Stimulated activated CD8-positive, alpha-beta memory T cell treated with anti-CD3 and anti-CD28 coated beads, Interleukin-4, amount 100 ng/mL, for 4 hours (primary cell): ENCODE results near the gene EMILIN3.

Experiments
- DNase-seq, 2 donors: peaks; one replicate each; pipeline ENCODE4 v3.0.0-alpha.2; 2020; ENCODE audit warnings: low read depth in 2 of 2, low spot score in 1 of 2

Gene EMILIN3

DNA sequence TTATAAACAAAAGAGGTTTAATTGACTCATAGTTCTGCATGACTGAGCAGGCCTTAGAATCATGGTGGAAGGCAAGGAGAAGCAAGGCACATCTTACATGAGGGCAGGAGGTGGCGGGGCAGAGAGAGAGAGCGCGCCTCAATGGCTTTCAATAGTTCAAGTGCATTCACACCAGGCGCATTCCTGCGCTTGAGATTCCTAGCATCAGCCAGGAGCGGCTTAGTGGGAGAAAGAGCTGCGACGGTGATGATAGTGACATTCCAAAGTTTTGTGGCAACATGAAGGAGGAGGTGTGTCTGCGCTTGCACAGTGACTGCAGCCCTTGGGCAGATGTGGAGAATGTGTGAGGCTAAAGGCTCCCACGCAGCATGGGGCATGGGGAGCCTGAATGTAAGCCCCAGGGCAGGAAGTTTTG lies 25.0 kb upstream of the EMILIN3 start:
- DNase-seq, result no peak

DNA sequence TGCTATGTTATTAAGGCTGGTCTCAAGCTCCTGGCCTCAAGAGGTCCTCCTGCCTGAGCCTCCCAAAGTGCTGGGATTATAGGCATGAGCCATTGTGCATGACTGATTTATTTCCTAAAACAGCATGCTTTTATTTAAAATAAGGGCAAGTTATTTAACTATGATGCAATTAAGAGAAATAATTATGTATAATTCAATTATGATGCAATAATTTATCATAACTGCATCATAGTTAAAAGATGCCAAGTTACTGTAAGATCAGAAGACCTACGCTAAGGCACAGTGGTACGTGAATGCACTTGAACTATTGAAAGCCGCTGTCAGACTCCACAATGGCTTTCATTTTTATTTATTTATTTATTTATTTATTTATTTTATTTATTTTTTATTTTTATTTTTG lies 24.3 kb upstream of the EMILIN3 start:
- no peak for DNase-seq

DNA sequence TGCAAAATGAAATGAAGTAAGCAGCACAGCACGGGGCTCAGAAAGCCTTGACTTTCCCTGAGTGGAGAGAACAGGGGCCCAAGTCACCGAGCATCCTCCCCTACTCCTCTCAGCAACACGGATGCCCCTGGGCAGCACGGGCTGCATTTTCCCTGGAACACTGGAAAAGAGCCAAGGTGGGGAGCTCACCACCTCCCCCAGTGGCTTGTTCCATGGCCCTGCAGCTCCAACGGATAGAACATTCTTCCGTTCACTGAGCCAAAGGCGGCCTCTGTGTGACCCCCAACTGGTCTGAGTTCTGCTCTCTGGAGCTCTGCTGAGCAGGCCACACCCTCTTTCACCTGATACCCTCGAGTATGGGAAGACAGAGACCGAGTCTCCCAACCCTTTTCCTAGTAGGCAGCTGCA lies 20.8 kb upstream of the EMILIN3 start:
- DNase-seq, result no peak

DNA sequence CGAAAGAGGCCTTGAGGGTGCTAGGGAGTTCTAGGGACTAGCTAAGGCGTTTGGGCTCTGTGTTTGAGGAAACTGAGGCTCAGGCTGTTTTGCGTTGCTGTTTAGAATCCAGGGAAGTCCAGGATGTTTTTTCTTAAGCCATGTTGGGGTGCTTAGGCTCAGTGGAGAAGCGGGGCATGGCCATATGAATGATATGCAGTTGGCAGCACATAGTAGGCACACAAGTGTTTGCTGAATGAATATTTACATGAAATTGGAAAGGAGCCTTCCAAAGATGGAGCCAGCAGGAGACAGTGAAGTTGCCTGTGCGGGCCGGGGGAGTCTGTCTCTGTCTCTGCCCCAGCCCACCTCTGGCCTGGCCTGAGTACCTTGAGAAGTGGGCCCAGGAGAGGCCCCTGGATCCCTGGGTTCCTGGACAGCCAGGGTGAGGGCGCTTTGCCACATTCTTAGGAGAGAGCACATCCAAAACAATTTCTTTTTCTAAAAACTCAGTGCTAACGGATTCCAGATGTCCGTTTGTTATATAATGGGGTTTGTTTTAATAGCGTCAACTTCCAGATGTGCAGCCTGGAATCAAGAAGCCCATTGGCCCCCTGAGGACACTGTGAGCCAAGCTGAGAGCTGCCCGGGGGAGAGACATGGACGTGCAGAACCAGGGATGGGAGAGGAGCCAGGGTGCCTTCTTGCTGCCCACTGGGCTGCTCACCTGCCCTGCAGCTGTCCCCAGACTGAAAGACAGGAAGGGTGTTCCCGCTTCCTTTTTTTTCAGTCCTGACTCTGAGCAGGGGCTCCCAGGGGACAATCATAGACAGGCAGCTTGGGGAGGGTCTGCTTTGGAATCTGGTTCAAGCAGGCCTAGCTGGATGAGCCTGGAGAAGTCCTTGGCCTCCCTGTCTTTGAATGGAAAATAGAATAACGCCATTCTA lies 20.1 kb upstream of the EMILIN3 start:
- no peak for DNase-seq

DNA sequence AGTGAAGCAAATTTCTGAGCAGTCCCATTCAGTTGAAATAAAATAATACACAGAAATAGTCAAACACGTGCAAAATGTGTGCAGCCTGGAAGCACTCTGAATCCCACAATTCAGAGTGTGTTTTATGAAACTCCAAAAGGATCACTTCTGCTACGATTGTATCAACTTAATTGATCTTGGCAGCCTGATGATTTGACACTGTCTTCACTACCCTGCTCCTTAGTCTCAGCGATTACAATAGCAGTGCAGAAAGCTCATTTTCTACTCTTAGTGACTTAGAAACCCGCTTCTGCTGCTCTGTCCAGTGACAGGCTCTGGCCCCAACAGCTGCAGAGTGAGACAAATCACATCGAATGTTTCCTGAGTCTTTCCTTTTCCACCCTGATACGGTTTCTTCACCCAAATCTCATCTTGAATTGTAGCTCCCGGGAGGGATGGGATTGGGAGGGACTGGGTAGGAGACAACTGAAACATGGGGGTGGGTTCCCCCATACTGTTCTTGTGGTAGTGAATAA lies 16.2 kb upstream of the EMILIN3 start:
- no peak for DNase-seq

DNA sequence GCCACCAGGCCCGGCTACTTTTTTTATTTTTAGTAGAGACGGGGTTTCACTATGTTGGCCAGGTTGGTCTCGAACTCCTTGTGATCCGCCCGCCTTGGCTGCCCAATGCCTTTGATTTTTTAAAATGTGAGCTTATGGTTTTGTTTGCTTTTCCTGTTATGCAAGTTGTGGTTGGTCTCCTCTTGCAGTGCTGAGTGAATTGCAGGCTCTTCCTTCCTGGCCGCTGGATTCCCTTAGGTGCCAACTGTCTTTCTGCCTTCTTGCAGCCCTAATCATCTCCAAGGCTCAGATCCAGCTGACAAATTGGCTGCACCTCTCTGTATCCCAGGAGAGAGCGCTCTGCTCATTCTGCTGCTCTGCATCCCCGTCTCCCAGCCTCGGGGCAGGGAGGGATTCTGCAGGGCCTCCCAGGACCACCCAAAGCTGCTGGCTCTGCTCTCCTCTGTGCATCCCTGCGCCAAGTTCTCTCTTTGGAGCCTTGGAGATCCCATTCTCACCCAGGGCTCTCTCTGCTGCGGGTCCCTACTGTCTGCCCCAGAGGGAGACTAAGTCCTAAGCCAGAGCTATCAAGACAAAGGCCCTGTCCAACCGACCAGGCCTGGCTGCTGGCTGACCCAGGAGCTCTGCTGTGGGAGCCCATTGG lies 14.1 kb upstream of the EMILIN3 start:
- no peak for DNase-seq

DNA sequence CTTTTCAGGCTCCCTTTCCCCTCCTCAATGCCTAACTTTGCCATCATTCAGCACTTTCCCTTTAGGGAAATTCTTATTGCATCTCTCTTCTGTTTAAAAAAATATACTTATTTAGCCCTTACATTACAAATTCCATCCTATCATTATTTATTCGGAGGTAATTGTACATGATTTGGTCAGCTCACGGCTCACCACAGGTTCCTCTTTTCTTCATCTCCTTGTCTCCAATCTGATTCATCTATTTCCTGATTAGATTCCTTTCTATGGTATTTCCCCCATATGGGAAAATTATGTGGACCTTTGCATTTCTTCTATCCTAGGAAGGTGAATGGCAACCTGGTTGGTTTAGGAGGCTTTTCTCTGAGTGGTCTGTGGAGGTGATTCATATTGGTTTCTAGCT lies 12.9 kb upstream of the EMILIN3 start:
- DNase-seq, result no peak

DNA sequence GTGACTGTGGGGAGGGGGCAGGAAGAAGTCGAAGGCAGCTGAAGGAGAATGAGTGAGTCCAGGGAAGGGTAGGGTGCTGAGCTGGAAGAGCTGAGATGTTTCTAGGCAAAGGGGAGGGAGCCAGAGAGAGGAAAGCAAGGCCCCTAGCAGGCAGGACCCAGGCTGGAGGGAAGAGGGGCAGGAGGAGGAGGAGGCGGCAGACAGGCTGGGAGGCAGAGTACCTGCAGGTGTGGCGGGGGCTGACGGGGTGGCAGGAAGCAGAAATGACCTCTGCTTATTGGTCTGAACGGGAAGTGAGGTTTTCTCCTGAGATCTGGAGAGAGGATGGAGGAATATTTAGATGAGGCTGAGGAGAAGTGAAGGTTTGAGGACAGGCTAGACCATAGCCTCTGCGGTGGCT lies 10.7 kb upstream of the EMILIN3 start:
- DNase-seq, result no peak

DNA sequence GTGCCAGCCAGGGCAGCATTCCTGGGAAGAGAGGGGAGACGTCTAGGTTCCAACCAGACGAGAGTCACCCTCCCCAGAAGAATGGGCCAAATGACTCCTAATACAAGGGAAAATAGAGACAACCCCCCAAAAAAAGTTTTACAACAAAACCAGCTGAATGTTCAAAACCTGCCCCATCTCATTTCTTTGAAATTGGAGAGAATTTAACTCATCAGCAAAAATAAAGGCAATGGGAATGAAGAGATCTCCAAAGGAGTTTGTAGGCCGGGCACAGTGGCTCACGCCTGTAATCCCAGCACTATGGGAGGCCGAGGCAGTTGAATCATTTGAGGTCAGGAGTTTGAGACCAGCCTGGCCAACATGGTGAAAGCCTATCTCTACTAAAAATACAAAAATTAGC lies 9.7 kb upstream of the EMILIN3 start:
- no peak for DNase-seq

DNA sequence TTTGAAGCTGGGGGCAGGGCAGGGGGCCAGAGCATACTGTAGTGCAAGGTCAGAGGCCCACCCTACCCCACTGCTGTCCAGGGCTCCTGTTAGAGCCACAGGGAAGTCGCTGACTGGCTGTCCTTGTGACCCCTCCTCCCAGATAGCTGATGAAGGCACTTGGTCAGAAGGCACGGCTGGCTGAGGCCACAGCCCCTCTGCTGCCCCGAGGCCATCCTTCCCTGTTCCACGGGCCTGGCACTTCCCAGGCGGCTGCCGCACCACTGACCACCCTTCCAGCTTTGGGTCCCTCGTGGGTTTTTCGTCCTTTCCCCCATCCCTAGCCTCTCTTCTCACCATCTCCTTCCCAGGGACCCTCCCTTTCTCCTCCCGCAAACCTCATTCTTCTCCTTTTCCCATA lies 9.2 kb upstream of the EMILIN3 start:
- no peak for DNase-seq

DNA sequence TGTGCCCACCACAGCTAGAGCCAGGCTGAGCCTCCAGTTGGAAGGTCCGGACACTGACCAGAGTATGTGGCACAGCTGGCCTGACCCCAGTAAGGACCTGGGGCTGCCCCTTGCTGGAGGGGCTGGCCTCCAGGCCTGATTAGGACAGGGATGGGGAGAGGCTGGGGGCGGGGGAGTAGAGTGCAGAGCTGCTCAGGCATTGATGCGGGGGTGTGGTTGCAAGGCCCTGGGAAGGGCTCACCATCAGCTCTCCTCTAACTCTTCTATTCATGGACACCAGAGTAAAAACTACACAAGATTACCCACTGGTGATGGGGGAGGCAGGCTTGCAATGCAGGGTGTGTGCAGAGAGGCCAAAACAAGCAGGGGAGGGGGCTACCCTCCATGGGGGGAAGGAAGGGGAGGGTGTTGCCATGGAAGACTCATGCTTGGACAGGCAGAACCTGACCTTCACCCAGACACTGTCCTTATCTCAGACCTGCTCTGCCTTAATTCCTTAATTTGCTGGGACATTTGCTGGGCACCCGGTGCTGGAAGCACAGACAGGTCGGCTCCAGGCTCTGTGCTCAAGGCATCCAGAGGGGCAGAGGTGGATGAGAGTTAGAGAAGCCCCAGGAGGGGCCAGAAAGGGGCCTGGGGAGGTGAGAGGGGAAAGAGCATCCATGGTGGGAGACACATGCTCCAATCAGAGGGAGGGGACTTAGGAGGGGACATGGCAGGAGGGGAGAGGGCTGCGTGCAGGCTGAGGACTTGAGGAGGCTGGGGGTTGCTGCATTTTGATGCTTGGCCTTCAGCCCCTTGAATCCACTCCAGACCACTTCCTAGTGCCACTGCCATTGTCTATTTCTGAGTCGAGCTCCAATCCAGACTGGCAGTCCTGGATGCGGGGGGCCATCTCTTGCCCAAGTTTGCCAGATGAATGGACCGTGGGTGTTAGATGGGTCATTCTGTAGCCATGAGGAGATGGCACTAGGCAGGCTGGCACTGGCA lies 7.6 kb upstream of the EMILIN3 start:
- no peak for DNase-seq

DNA sequence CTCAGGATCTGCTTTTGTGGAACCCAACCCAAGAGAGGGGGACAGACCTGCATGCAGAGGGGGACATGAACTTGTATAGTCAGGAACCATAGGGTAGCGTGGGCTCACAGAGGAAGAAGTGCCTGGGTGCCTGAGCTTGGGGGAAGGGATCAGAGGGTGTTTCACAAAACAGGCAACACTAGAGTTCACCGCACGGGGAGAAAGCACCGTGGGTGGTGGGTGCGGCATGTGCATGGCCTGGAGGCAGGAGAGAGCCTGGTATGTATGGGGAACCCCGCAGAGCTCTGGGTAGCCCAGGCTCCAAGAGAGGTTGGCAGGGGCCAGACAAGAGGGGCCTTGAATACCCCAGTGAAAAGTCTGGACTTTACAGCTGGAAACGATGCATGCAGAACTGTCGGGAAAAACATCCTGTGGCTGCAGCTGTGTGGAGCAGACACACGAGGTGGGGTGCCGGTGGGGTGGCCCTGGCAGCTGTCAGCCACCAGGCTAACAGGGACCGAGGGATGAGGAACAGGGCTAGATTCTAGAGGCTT lies 6.7 kb upstream of the EMILIN3 start:
- no peak for DNase-seq

DNA sequence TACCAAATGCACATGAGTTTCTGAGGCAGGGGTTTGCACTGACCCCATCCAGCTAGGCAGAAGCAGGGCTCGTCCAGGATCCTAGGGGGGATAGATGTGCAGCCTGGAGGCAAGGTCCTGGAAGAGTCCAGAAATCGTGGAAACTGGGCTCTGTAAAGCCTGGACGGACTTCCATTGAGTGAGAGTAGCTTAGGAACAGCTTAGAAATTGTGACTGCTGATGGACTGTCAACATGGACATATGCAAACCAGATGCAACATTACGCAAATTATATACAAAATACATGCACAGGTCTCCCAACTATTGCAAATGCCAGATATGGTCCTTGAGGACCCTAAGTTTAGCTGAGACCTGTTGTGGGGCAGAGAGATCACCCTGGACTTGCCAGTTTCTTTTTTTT lies 4.8 kb upstream of the EMILIN3 start:
- no peak for DNase-seq

DNA sequence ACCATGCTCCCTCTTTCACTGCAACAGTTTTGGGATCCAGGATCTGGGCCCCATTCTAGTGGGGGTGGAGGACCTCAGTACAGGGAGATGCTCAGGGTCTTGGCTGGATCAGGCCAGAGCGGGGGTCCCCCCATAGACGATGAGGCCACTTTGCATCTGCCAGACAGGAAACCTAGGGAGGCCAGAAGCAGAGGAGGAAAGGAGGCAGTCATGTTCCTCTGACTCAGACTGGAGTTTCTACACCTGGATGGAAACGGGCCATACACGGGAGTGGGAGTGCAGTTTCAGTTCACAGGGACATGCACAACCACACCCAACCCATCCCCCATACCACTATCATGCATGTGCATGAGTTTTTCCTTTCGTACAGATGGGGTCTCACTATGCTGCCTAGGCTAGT lies 3.6 kb upstream of the EMILIN3 start:
- DNase-seq, result no peak

DNA sequence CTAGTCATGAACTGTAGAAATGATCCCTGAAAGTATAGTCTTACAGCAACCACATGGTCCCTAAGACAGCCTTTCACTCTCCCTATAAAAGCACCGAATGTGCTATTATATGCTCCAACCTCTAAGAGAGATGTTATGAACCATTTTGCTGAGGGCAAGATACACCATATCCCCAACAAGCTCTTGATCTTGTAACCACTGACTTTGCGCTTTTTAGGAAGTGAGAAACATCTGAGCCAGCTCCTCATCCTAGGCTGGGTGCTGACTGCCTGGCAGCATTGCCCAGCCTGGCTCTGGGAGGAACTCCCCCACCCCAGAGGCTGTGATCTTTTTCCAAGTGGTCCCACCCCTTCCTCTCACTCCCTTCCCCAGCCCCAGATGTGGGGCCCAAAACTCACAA lies 3.1 kb upstream of the EMILIN3 start:
- DNase-seq, result no peak

DNA sequence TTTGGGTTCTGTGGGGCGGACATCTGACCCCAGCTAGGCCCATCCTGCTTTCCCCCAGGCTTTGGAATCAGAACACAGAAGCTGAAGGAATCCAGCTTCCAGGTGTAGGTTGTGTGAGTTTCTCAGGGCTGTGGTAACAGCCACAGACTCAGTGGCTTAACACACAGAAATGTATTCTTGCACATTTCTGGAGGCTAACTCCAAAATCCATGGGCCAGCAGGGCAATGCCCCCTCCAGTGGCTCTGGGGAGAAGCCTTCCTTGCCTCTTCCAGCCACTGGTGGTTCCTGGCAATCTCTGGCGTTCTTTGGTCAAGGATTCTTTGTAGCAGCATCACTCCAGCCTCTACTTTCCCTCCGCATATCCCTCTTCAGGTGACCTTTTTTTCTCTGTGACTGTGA lies 1.3 kb upstream of the EMILIN3 start:
- no peak for DNase-seq

DNA sequence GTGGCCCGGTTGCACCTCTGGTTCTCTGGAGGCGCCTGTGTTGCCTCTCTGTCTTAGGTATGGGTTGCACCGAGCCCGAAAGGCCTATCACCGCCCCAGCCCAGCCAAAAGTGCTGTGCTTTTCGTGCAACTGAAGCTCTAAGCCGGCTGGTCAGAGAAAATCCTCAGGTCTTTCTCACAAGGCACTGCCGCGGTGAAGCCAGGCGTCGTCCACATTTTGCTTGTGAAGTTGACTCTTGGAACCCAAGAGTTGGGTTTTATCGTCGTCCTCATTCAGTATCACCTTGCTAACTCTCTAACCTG lies 726 bp upstream of the EMILIN3 start:
- no peak for DNase-seq

DNA sequence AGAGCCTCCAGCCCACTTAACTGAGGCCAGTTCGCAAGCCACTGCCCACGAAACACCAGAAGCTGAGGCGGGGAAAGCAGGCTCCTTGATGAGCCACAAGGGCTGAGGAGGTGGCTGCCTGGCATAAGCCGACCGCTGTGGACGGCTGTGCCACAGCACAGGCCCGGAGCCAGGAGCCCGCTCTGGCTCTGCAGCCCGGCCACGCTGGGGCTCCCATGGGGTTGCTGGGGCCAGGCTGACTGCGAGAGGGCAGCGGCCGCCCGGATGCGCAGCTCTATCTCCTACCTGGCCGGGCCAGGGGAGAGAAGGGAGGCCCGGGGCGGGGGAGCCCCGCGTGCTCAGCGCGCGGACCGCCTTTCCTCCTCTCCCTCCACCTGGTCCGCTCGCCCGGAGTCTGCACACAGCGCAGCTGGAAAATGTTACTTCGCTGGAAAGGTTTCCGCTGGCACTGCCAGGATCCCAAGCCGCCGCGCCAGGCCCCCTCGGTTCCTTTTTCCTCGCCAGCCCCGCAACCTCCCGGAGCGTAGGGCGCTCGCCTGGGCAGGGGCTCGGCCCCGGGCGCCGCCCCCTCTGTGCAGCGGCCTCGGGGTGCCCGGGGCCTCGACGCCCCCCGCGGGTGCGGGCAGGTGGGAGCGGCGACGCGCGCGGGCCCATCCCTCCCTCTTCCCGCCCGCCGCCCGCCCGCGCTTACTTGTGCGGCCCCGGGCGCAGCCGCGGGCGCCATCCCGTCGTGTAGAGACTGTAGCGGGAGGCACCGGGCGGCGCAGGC lies 657 bp downstream of the EMILIN3 start:
- DNase-seq, result no peak

DNA sequence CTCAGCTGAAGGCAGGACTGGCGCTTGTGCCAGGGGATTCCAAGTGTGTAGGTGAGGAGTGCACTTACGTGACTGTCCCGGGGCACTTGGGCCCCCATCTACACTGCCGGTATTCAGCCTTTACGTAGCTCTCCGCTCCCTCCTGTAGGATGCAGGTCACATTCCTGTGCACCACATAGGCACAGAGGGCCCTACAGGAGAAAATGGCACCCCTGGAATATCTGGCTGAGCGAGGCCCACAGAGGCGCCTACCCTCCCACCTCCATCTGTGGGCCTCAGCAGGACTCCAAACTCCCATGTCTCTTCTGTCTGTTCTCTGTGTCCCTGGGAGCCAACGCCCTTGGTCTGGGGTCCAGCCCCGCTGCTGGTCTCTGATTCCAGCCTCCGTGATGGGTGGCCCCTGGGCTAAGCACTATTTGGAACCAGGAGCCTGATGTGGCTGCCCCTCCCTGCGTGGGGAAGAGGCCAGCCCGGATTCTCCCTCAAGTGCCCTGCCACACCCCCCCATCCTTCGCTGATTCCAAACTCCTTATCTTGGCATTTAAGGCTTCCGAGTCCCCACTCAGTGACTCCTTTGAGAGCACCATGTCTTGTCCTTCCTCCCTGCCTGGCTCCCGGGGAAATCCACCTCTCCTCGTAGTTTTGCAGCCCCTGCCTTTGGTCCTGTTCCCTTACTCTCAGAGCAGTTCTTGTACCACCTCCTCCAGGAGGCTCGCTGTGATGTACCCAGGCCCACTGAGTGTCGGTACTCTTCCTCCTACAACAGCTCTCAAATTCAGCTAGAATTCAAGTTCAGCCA lies 1.5 kb downstream of the EMILIN3 start:
- DNase-seq, result no peak
